ENCODE measurements around the gene RECQL5. TPM values are rescaled to one million over a fixed set of nuclear protein-coding genes. Genes with fewer than 3 reads are reported as not detected.

Gene RECQL5
- total RNA-seq, 1 experiment from 2014 or later, result 36.3 TPM

DNA sequence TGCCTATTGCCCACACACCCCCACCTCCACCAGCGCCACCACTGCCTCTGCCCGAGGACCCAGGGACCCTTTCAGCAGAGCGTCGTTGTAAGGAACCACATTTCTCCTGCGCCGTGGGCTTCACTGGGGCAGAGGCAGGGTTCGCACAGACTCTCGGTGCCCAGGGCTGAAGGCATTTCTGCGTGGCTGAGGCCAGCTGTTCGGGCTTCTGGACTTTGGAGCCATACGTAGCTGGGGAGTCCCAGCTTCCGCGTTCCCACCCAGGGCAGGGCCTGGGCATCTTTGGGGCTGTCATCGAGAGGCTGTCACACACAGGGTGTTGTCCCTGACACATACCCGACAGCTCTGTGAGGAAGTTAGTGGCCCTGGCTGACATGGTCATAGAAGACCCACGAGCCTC lies 49.7 kb downstream of the RECQL5 start:
- no peak overlapping the region for H3K27ac Mint-ChIP-seq (ENCODE audit: low read depth, unreplicated experiment)
- H3K27me3 Mint-ChIP-seq (ENCODE audit: insufficient read depth, unreplicated experiment), result peaks cover 6% of the 10 kb centered on the region
- ChIA-PET CTCF (interaction anchor here (0.6 to 2.9 kb wide), 2 partner anchors 16 to 38 kb away, joined by 3 to 25 read pairs; partner anchors contain the start of gene SMIM5), POLR2A (interaction anchor here (1.6 kb wide), 1 partner anchor 9 kb away, joined by 5 read pairs; no protein-coding TSS in a partner anchor)
- H3K4me3 Mint-ChIP-seq (ENCODE audit: unreplicated experiment), result no peak overlapping the region
- intact Hi-C loops (cut with micrococcal nuclease), result no loop called here
- DNase-seq (ENCODE audit: unreplicated experiment), result no peak
- TF ChIP-seq, protein P1, sequence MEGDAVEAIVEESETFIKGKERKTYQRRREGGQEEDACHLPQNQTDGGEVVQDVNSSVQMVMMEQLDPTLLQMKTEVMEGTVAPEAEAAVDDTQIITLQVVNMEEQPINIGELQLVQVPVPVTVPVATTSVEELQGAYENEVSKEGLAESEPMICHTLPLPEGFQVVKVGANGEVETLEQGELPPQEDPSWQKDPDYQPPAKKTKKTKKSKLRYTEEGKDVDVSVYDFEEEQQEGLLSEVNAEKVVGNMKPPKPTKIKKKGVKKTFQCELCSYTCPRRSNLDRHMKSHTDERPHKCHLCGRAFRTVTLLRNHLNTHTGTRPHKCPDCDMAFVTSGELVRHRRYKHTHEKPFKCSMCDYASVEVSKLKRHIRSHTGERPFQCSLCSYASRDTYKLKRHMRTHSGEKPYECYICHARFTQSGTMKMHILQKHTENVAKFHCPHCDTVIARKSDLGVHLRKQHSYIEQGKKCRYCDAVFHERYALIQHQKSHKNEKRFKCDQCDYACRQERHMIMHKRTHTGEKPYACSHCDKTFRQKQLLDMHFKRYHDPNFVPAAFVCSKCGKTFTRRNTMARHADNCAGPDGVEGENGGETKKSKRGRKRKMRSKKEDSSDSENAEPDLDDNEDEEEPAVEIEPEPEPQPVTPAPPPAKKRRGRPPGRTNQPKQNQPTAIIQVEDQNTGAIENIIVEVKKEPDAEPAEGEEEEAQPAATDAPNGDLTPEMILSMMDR (IDR thresholded peaks at IDR 0.05; ENCODE audit: unreplicated experiment), result no peak
- no peaks in the 10 kb centered on the region for H3K4me1 Mint-ChIP-seq (ENCODE audit: insufficient read depth, unreplicated experiment)
- BruUV-seq (replicated peaks), result no TSS peak
- no peaks in the 10 kb centered on the region for H3K36me3 Mint-ChIP-seq (ENCODE audit: insufficient read depth, unreplicated experiment)
- no peaks in the 10 kb centered on the region for H3K9me3 Mint-ChIP-seq (ENCODE audit: unreplicated experiment)

GRCh38 chr17:75616521-75617122 lies 50.3 kb downstream of the RECQL5 start:
- DNase-seq (ENCODE audit: unreplicated experiment), result no peak
- Mint-ChIP-seq H3K4me1 (ENCODE audit: insufficient read depth, unreplicated experiment) (no peaks in the 10 kb centered on the region), H3K9me3 (ENCODE audit: unreplicated experiment) (no peaks in the 10 kb centered on the region), H3K36me3 (ENCODE audit: insufficient read depth, unreplicated experiment) (no peaks in the 10 kb centered on the region), H3K4me3 (ENCODE audit: unreplicated experiment) (no peak overlapping the region), H3K27ac (ENCODE audit: low read depth, unreplicated experiment) (no peak overlapping the region), H3K27me3 (ENCODE audit: insufficient read depth, unreplicated experiment) (no peaks in the 10 kb centered on the region)
- ChIA-PET POLR2A (interaction anchor here (0.6 to 1.6 kb wide), 3 partner anchors 8 to 390 kb away, joined by 3 to 5 read pairs (median 3); no protein-coding TSS in a partner anchor), CTCF (interaction anchor here (0.6 to 2.9 kb wide), 4 partner anchors 9 to 39 kb away, joined by 3 to 25 read pairs (median 3); partner anchors contain the start of gene SMIM5)
- no TSS peak for BruUV-seq (replicated peaks)
- TF ChIP-seq, protein P1 (IDR thresholded peaks at IDR 0.05; ENCODE audit: unreplicated experiment), result no peak
- intact Hi-C loops (cut with micrococcal nuclease), result no loop called here

DNA sequence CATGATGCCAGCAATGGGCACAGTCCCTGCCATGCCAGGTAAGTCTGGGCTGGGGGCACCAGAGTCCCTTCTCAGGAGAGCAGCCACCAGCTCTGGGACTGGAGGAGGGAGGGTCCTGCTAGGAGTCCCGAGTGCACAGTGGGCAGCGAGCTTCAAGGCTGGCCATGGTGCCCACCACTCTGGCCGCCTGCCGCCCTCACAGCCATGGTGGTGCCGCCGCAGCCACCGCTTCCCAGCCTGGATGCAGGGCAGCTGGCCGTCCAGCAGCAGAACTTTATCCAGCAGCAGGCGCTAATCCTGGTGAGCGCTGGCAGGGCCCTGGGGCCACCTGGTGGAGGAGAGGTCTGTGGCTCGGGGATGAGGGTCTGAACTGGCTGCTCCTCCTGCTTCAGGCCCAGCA lies 51.7 kb downstream of the RECQL5 start:
- DNase-seq (ENCODE audit: unreplicated experiment), result no peak
- BruUV-seq (replicated peaks), result no TSS peak
- Mint-ChIP-seq H3K4me1 (ENCODE audit: insufficient read depth, unreplicated experiment) (peaks cover 7% of the 10 kb centered on the region), H3K36me3 (ENCODE audit: insufficient read depth, unreplicated experiment) (no peaks in the 10 kb centered on the region), H3K9me3 (ENCODE audit: unreplicated experiment) (no peaks in the 10 kb centered on the region), H3K4me3 (ENCODE audit: unreplicated experiment) (no peak overlapping the region), H3K27ac (ENCODE audit: low read depth, unreplicated experiment) (no peak overlapping the region), H3K27me3 (ENCODE audit: insufficient read depth, unreplicated experiment) (no peaks in the 10 kb centered on the region)
- ChIA-PET CTCF (interaction anchor here (0.9 to 2.9 kb wide), 2 partner anchors 18 to 203 kb away, joined by 4 to 25 read pairs; partner anchors contain the start of gene SMIM5), POLR2A (no interaction called here)
- TF ChIP-seq, protein P1 (IDR thresholded peaks at IDR 0.05; ENCODE audit: unreplicated experiment), result no peak
- intact Hi-C loops (cut with micrococcal nuclease), result no loop called here

GRCh38 chr17:75614556-75615270 lies 52.2 kb downstream of the RECQL5 start:
- peaks cover 8% of the 10 kb centered on the region for H3K4me1 Mint-ChIP-seq (ENCODE audit: insufficient read depth, unreplicated experiment)
- H3K27ac Mint-ChIP-seq (ENCODE audit: low read depth, unreplicated experiment), result no peak overlapping the region
- POLR2A ChIA-PET, result no interaction called here

More at GRCh38 chr17:75614556-75615270, 52.2 kb downstream of the RECQL5 start:
- intact Hi-C loops (cut with micrococcal nuclease), result no loop called here
- BruUV-seq (replicated peaks), result no TSS peak
- CTCF ChIA-PET, result interaction anchor here (0.7 to 2.9 kb wide), 5 partner anchors 18 to 204 kb away, joined by 3 to 25 read pairs (median 4); partner anchors contain the start of gene SMIM5
- TF ChIP-seq, protein P1 (IDR thresholded peaks at IDR 0.05; ENCODE audit: unreplicated experiment), result no peak
- DNase-seq (ENCODE audit: unreplicated experiment), result no peak
- H3K27me3 Mint-ChIP-seq (ENCODE audit: insufficient read depth, unreplicated experiment), result no peaks in the 10 kb centered on the region
- no peak overlapping the region for H3K4me3 Mint-ChIP-seq (ENCODE audit: unreplicated experiment)
- no peaks in the 10 kb centered on the region for H3K36me3 Mint-ChIP-seq (ENCODE audit: insufficient read depth, unreplicated experiment)
- H3K9me3 Mint-ChIP-seq (ENCODE audit: unreplicated experiment), result no peaks in the 10 kb centered on the region
